ENCODE measurements around the gene AGK. TPM values are rescaled to one million over a fixed set of nuclear protein-coding genes. Genes with fewer than 3 reads are reported as not detected.

AGK gene
- total and polyA plus RNA-seq, 7 experiments from 2014 or later, result 24.3 to 58.8 (median 29.9) TPM

GRCh38 chr7:141700296-141700847 lies 149.2 kb downstream of the AGK start:
- Mint-ChIP-seq H3K4me1 (peaks cover 48 to 68% (median 58%) of the 10 kb centered on the region in 7 donors), H3K9me3 (no peaks in the 10 kb centered on the region), H3K27me3 (peaks cover 0 to 16% (median 0%) of the 10 kb centered on the region in 5 donors), H3K36me3 (peaks cover 0 to 10% (median 0%) of the 10 kb centered on the region in 5 donors), H3K27ac (peak overlapping the region; percentile 77 to 98 (median 88)), H3K4me3 (peak overlapping the region; percentile 80 to 95 (median 87))
- intact Hi-C loops (cut with micrococcal nuclease), result loop anchor here (2.0 to 5.0 kb wide), 4 partner anchors 20 to 778 kb away; partner anchors contain the start of genes AGK (in 1 of the 2) and BRAF (in 1 of the 2)
- H3K4me1 ChIP-seq (ENCODE audit: control insufficient read depth in 2 of 2, insufficient read depth in 2 of 2, low read length in 2 of 2), result peaks cover 7 to 19% of the 10 kb centered on the region in 2 donors
- H3K27me3 ChIP-seq (ENCODE audit: control insufficient read depth in 2 of 2, insufficient read depth in 2 of 2, low read length in 2 of 2), result no peaks in the 10 kb centered on the region
- ATAC-seq (no peak), DNase-seq (no peak)
- H3K36me3 ChIP-seq (ENCODE audit: control insufficient read depth in 2 of 3, insufficient read depth in 3 of 3, low read length in 3 of 3), result no peaks in the 10 kb centered on the region
- H3K4me3 ChIP-seq (ENCODE audit: low read length), result peak overlapping the region; percentile 77
- ChIA-PET POLR2A (interaction anchor here (0.6 to 4.0 kb wide), 3 partner anchors 38 to 149 kb away, joined by 3 to 59 read pairs (median 4); partner anchors contain the start of genes AGK and SSBP1), CTCF (interaction anchor here (1.2 to 2.7 kb wide), 3 partner anchors 10 to 37 kb away, joined by 3 to 19 read pairs (median 3); partner anchors contain the start of gene SSBP1)
- peak overlapping the region; percentile 90 for H3K27ac ChIP-seq (ENCODE audit: low read depth, low read length)
- H3K9me3 ChIP-seq (ENCODE audit: control insufficient read depth in 2 of 3, low read length in 3 of 3), result no peaks in the 10 kb centered on the region

GRCh38 chr7:141700848-141701371 lies 149.7 kb downstream of the AGK start:
- Mint-ChIP-seq H3K4me3 (peak overlapping the region; percentile 80 to 95 (median 87)), H3K27me3 (peaks cover 0 to 16% (median 0%) of the 10 kb centered on the region in 5 donors), H3K9me3 (no peaks in the 10 kb centered on the region), H3K27ac (peak overlapping the region; percentile 77 to 98 (median 88)), H3K36me3 (peaks cover 0 to 10% (median 0%) of the 10 kb centered on the region in 5 donors), H3K4me1 (peaks cover 44 to 63% (median 54%) of the 10 kb centered on the region in 7 donors)
- DNase-seq, result peak in 4 of 9 donors; percentile 5 to 17 (median 9)
- Histone ChIP-seq H3K27ac (ENCODE audit: low read depth, low read length) (peak overlapping the region; percentile 90), H3K27me3 (ENCODE audit: control insufficient read depth in 2 of 2, insufficient read depth in 2 of 2, low read length in 2 of 2) (no peaks in the 10 kb centered on the region), H3K4me3 (ENCODE audit: low read length) (peak overlapping the region; percentile 77), H3K4me1 (ENCODE audit: control insufficient read depth in 2 of 2, insufficient read depth in 2 of 2, low read length in 2 of 2) (peaks cover 7 to 19% of the 10 kb centered on the region in 2 donors), H3K36me3 (ENCODE audit: control insufficient read depth in 2 of 3, insufficient read depth in 3 of 3, low read length in 3 of 3) (no peaks in the 10 kb centered on the region), H3K9me3 (ENCODE audit: control insufficient read depth in 2 of 3, low read length in 3 of 3) (no peaks in the 10 kb centered on the region)
- CTCF ChIA-PET, result interaction anchor here (1.2 to 2.7 kb wide), 3 partner anchors 9 to 37 kb away, joined by 3 to 19 read pairs (median 3); partner anchors contain the start of gene SSBP1
- POLR2A ChIA-PET, result interaction anchor here (0.6 to 4.0 kb wide), 6 partner anchors 9 to 1490 kb away, joined by 3 to 59 read pairs (median 3); partner anchors contain the start of genes AGK and SSBP1
- intact Hi-C loops (cut with micrococcal nuclease), result loop anchor here (1.0 to 5.0 kb wide), 6 partner anchors 20 to 779 kb away; partner anchors contain the start of genes SSBP1 (in 2 of the 2), AGK (in 1 of the 2) and BRAF (in 1 of the 2)
- ATAC-seq, result no peak

DNA sequence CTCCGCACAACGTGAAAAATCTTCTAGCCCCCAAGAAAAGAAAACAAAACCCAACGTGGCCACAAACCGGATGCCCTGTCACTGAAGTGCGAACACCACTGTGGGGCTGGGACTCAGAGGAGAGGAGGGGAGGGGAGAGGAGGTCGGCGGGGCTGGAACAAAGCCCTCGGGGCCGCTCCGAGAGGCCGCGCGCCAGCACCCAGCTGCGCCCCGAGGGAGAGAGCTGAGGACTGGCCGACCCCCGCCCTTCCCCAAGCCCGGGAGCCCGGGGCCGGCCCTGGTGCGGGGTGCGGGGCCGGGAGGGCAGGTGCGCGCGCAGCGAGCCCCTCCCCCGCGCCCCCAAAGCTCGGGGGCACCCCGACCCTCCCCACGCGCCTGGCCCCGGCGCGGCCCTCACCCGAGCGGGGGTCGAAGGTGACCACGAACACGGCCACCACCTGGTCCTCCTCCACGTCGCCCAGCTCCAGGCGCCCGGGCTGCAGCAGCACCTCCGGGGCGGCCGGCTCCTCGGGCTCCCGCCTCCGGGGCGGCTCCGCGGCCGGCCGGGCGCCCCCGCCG lies 150.4 kb downstream of the AGK start:
- CTCF ChIA-PET, result interaction anchor here (1.2 to 2.7 kb wide), 3 partner anchors 8 to 47 kb away, joined by 3 to 19 read pairs (median 5); partner anchors contain the start of gene SSBP1
- H3K9me3 Mint-ChIP-seq, result no peaks in the 10 kb centered on the region

DNA sequence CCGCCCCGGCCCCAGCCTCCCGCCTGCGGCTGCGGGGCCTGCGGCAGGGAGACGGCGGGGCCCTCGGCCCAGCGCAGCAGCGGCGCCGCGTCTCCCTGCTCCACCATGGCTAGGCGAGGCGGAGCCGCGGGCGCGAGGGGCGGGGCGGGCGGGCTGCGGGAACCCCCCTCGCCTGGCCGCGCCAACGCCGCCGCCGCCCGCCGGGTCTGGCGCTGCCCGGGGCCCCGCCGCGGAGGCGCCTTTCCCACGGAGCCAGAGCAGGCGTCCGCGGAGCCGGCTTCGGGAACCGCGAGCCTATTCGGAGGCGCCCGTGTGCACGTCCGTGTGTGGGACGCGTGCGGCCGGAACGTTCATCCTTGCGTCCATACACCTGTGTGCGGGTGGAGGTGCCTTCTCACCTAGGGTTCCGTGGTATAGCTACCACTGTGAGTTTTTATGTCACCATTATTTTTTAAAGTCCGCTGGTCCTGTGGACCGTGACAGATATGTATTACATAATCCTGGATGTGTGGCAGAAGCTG lies 150.9 kb downstream of the AGK start, which contains the start of gene DENND11:
Gene DENND11 (minus strand): TSS at position 120 of the 521 bp plus-strand sequence. CDS start 13 bp downstream, at position 107.
- peaks cover 7 to 19% of the 10 kb centered on the region in 2 donors for H3K4me1 ChIP-seq (ENCODE audit: control insufficient read depth in 2 of 2, insufficient read depth in 2 of 2, low read length in 2 of 2)
- peak; percentile 84 for ATAC-seq
- ChIA-PET CTCF (interaction anchor here (1.6 to 2.7 kb wide), 2 partner anchors 36 to 47 kb away, joined by 5 to 19 read pairs; partner anchors contain the start of gene SSBP1), POLR2A (interaction anchor here (0.6 to 4.0 kb wide), 2 partner anchors 32 to 36 kb away, joined by 3 to 59 read pairs; partner anchors contain the start of gene SSBP1)
- peak within 1 kb of the TSS; percentile 90 for H3K27ac ChIP-seq (ENCODE audit: low read depth, low read length)
- intact Hi-C loops (cut with micrococcal nuclease), result loop anchor here in 1 of 2 donors (1.0 to 5.0 kb wide), 3 partner anchors 9 to 1223 kb away; partner anchors contain the start of genes BRAF and MKRN1
- H3K36me3 ChIP-seq (ENCODE audit: control insufficient read depth in 2 of 3, insufficient read depth in 3 of 3, low read length in 3 of 3), result no peaks in the 10 kb centered on the region
- H3K9me3 Mint-ChIP-seq, result no peaks in the 10 kb centered on the region
- peaks cover 0 to 10% (median 0%) of the 10 kb centered on the region in 5 donors for H3K36me3 Mint-ChIP-seq
- peak; percentile 24 to 71 (median 52) for DNase-seq
- peak within 1 kb of the TSS; percentile 80 to 95 (median 88) for H3K4me3 Mint-ChIP-seq
- H3K4me3 ChIP-seq (ENCODE audit: low read length), result peak within 1 kb of the TSS; percentile 77
- peaks cover 39 to 51% (median 45%) of the 10 kb centered on the region in 7 donors for H3K4me1 Mint-ChIP-seq
- H3K27ac Mint-ChIP-seq, result peak within 1 kb of the TSS; percentile 77 to 98 (median 91)
- H3K9me3 ChIP-seq (ENCODE audit: control insufficient read depth in 2 of 3, low read length in 3 of 3), result no peaks in the 10 kb centered on the region
- H3K27me3 ChIP-seq (ENCODE audit: control insufficient read depth in 2 of 2, insufficient read depth in 2 of 2, low read length in 2 of 2), result no peaks in the 10 kb centered on the region
- peaks cover 0 to 16% (median 0%) of the 10 kb centered on the region in 5 donors for H3K27me3 Mint-ChIP-seq

More for the DNA sequence above, 150.4 kb downstream of the AGK start:
- intact Hi-C loops (cut with micrococcal nuclease), result loop anchor here (1.0 to 5.0 kb wide), 8 partner anchors 8 to 1222 kb away; partner anchors contain the start of genes SSBP1 (in 2 of the 2), AGK (in 1 of the 2), BRAF (in 1 of the 2) and MKRN1 (in 1 of the 2)
- ATAC-seq (peak; percentile 90), DNase-seq (peak; percentile 50 to 81 (median 76))
- H3K4me1 Mint-ChIP-seq, result peaks cover 39 to 56% (median 49%) of the 10 kb centered on the region in 7 donors
- H3K27ac Mint-ChIP-seq, result peak overlapping the region; percentile 77 to 96 (median 88)
- H3K36me3 ChIP-seq (ENCODE audit: control insufficient read depth in 2 of 3, insufficient read depth in 3 of 3, low read length in 3 of 3), result no peaks in the 10 kb centered on the region
- POLR2A ChIA-PET, result interaction anchor here (0.6 to 4.0 kb wide), 6 partner anchors 9 to 1490 kb away, joined by 3 to 59 read pairs (median 3); partner anchors contain the start of genes AGK and SSBP1
- H3K27me3 Mint-ChIP-seq, result peaks cover 0 to 16% (median 0%) of the 10 kb centered on the region in 5 donors
- H3K9me3 ChIP-seq (ENCODE audit: control insufficient read depth in 2 of 3, low read length in 3 of 3), result no peaks in the 10 kb centered on the region
- H3K4me3 Mint-ChIP-seq, result peak overlapping the region; percentile 80 to 95 (median 88)
- H3K27ac ChIP-seq (ENCODE audit: low read depth, low read length), result peak overlapping the region; percentile 90
- peak overlapping the region; percentile 51 for H3K4me3 ChIP-seq (ENCODE audit: low read length)
- peaks cover 7 to 19% of the 10 kb centered on the region in 2 donors for H3K4me1 ChIP-seq (ENCODE audit: control insufficient read depth in 2 of 2, insufficient read depth in 2 of 2, low read length in 2 of 2)
- peaks cover 0 to 10% (median 0%) of the 10 kb centered on the region in 5 donors for H3K36me3 Mint-ChIP-seq
- no peaks in the 10 kb centered on the region for H3K27me3 ChIP-seq (ENCODE audit: control insufficient read depth in 2 of 2, insufficient read depth in 2 of 2, low read length in 2 of 2)

DNA sequence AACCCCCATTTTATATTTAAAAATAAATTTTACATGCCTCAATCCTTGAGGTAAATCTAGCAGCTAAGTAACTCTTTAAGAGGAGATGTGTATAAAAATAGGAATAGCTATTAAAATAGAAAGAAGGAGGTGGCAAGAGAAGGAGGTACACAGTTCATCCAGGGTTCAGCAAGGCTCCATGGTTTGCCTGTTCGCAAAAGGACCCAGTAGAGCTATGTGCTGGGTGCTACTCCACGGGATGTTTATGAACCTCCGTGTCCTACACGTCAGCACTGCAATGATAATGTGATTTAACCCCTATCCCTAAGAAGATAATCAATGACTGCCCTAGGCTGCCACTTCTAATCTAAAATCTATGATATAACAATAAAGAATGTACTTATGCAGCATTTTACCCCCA lies 151.7 kb downstream of the AGK start:
- no peak overlapping the region for H3K4me3 ChIP-seq (ENCODE audit: low read length)
- Mint-ChIP-seq H3K9me3 (no peaks in the 10 kb centered on the region), H3K27me3 (peaks cover 0 to 18% (median 0%) of the 10 kb centered on the region in 5 donors), H3K4me1 (peaks cover 33 to 43% (median 37%) of the 10 kb centered on the region in 7 donors), H3K4me3 (peak overlapping the region in 8 of 10 donors; percentile 26 to 89 (median 78)), H3K27ac (peak overlapping the region in 6 of 9 donors; percentile 28 to 91 (median 75)), H3K36me3 (peaks cover 0 to 10% (median 0%) of the 10 kb centered on the region in 5 donors)
- H3K36me3 ChIP-seq (ENCODE audit: control insufficient read depth in 2 of 3, insufficient read depth in 3 of 3, low read length in 3 of 3), result no peaks in the 10 kb centered on the region
- no peak for DNase-seq
- no peaks in the 10 kb centered on the region for H3K9me3 ChIP-seq (ENCODE audit: control insufficient read depth in 2 of 3, low read length in 3 of 3)
- H3K27ac ChIP-seq (ENCODE audit: low read depth, low read length), result no peak overlapping the region
- intact Hi-C loops (cut with micrococcal nuclease), result loop anchor here in 1 of 2 donors (1.0 to 5.0 kb wide), 3 partner anchors 10 to 1224 kb away; partner anchors contain the start of genes BRAF and MKRN1
- H3K4me1 ChIP-seq (ENCODE audit: control insufficient read depth in 2 of 2, insufficient read depth in 2 of 2, low read length in 2 of 2), result peaks cover 7 to 17% of the 10 kb centered on the region in 2 donors
- H3K27me3 ChIP-seq (ENCODE audit: control insufficient read depth in 2 of 2, insufficient read depth in 2 of 2, low read length in 2 of 2), result no peaks in the 10 kb centered on the region
- POLR2A ChIA-PET, result interaction anchor here (4.0 kb wide), 1 partner anchor 35 kb away, joined by 59 read pairs; the partner anchor contains the start of gene SSBP1
- ATAC-seq, result no peak
- CTCF ChIA-PET, result interaction anchor here (0.7 to 2.7 kb wide), 3 partner anchors 35 to 700 kb away, joined by 3 to 19 read pairs (median 5); partner anchors contain the start of gene SSBP1
